ENCODE data around the gene ELF5. TPM values are rescaled to one million over a fixed set of nuclear protein-coding genes. Genes with fewer than 3 reads are reported as not detected.

The ELF5 gene
- polyA plus RNA-seq, 1 experiment, result not detected

DNA sequence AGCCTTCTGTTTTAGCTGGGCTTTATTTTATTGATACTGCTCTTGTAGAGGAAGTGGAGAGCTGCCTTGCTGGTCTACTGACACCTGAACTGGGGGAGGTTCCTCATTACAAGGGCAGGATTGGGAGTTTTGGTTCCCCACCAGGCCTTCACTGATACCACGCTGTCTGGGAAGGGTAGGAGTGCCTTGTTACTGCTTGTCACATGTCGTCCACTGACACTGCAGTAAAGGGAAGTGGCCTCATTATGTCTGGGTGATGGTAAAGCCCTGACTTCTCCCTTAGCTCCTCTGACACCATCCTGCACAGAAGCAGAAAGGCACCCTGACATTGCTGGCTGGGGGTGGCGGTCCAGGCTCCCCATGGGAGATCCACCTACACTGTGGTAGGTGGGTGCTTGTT, 38.7 kb upstream of the ELF5 start:
- POLR2A ChIA-PET, result no interaction called here
- no peak overlapping the region for H3K4me3 ChIP-seq (ENCODE audit: low read depth, low read length)
- no peaks in the 10 kb centered on the region for H3K36me3 ChIP-seq (ENCODE audit: control insufficient read depth, insufficient read depth, low read length)
- H3K27me3 ChIP-seq (ENCODE audit: control insufficient read depth, insufficient read depth, low read length), result peaks cover 10% of the 10 kb centered on the region
- CTCF ChIA-PET, result no interaction called here
- no peak for DNase-seq (ENCODE audit: low read depth)
- TF ChIP-seq, protein P1, sequence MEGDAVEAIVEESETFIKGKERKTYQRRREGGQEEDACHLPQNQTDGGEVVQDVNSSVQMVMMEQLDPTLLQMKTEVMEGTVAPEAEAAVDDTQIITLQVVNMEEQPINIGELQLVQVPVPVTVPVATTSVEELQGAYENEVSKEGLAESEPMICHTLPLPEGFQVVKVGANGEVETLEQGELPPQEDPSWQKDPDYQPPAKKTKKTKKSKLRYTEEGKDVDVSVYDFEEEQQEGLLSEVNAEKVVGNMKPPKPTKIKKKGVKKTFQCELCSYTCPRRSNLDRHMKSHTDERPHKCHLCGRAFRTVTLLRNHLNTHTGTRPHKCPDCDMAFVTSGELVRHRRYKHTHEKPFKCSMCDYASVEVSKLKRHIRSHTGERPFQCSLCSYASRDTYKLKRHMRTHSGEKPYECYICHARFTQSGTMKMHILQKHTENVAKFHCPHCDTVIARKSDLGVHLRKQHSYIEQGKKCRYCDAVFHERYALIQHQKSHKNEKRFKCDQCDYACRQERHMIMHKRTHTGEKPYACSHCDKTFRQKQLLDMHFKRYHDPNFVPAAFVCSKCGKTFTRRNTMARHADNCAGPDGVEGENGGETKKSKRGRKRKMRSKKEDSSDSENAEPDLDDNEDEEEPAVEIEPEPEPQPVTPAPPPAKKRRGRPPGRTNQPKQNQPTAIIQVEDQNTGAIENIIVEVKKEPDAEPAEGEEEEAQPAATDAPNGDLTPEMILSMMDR (IDR thresholded peaks at IDR 0.05; ENCODE audit: insufficient read depth, low read depth, low read length), result no peak

DNA sequence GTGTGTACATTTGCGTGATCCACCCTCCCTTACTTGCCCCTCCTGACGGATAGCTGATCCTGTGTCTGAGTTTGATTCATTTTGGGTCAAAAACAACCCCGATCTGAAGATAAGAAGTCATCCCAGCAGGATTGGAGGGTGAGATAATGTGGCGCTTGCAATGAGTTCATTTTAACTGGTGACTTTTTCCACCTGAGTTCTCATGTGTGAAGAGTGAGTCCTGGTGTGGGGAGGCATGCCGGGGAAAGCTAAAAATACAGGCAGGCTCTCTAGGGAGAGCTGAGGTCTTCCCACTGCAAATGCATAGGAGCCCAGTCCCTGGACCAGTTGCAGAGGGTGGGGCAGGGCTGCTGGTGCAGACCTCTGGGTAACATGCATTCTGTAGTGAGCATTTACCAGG, 35.7 kb upstream of the ELF5 start:
- H3K4me3 ChIP-seq (ENCODE audit: low read depth, low read length), result no peak overlapping the region
- TF ChIP-seq, protein P1 (IDR thresholded peaks at IDR 0.05; ENCODE audit: insufficient read depth, low read depth, low read length), result no peak
- no peak for DNase-seq (ENCODE audit: low read depth)
- CTCF ChIA-PET, result interaction anchor here (1.0 kb wide), 1 partner anchor 37 kb away, joined by 4 read pairs; no protein-coding TSS in a partner anchor
- H3K27me3 ChIP-seq (ENCODE audit: control insufficient read depth, insufficient read depth, low read length), result peaks cover 14% of the 10 kb centered on the region
- POLR2A ChIA-PET, result no interaction called here
- no peaks in the 10 kb centered on the region for H3K36me3 ChIP-seq (ENCODE audit: control insufficient read depth, insufficient read depth, low read length)

DNA sequence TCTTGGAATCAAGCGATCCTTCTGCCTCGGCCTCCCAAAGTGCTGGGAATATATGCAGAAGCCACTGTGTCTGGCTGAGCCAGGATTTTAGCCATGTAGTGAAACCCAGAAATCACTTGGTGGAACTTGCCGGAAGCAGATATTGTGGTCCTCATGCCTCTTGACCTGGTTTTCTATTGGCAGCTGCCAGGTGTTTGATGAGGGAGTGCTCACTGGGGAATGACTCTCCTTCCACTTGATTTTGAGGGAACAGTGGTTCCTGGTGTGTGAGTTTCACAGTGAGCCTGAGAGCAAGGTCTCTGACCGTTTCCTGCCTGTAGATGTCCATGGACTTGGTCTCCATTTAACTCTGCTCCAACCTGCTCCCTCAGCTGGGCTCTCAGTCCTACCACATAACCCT, 34.7 kb upstream of the ELF5 start:
- H3K27me3 ChIP-seq (ENCODE audit: control insufficient read depth, insufficient read depth, low read length), result peaks cover 16% of the 10 kb centered on the region
- no peak for DNase-seq (ENCODE audit: low read depth)
- ChIA-PET POLR2A (no interaction called here), CTCF (interaction anchor here (1.0 kb wide), 1 partner anchor 36 kb away, joined by 4 read pairs; no protein-coding TSS in a partner anchor)
- no peaks in the 10 kb centered on the region for H3K36me3 ChIP-seq (ENCODE audit: control insufficient read depth, insufficient read depth, low read length)
- no peak overlapping the region for H3K4me3 ChIP-seq (ENCODE audit: low read depth, low read length)
- TF ChIP-seq, protein P1 (IDR thresholded peaks at IDR 0.05; ENCODE audit: insufficient read depth, low read depth, low read length), result no peak

DNA sequence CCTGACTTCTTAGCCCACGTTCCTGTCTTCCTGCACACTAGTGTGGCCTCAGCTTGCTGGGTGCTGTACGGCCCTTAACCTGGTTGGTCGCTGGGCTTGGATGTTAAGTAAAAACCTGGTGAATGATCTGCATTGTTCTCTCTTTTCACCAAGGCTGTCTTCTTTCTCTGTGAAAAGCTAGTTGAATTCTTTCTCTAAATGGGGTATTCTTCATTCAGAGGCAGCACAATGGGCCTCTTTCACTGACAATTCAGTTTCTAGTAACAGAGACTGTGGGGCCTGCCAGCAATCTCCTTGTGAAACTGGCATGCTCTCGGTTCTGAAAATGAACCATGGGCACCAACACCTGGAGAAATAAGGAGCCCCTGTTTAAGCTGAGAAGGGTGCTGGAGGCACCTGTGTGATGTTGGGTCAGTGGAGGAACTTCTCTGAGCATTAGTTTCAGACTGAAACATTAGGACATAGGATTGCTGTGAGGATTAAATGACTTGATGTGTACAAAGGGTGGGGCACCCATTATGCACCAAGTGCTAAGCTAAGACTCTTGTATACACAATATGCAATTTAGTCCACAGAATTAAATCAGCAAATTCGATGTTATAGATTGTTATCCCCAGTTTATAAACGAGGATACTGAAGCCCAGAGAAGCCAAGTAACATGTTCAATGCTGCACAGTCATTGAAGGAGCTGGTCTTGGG, 33.1 kb upstream of the ELF5 start:
- Histone ChIP-seq H3K27me3 (ENCODE audit: control insufficient read depth, insufficient read depth, low read length) (peaks cover 10% of the 10 kb centered on the region), H3K4me3 (ENCODE audit: low read depth, low read length) (no peak overlapping the region), H3K36me3 (ENCODE audit: control insufficient read depth, insufficient read depth, low read length) (no peaks in the 10 kb centered on the region)
- ChIA-PET POLR2A (no interaction called here), CTCF (no interaction called here)
- DNase-seq (ENCODE audit: low read depth), result no peak
- TF ChIP-seq, protein P1 (IDR thresholded peaks at IDR 0.05; ENCODE audit: insufficient read depth, low read depth, low read length), result no peak

DNA sequence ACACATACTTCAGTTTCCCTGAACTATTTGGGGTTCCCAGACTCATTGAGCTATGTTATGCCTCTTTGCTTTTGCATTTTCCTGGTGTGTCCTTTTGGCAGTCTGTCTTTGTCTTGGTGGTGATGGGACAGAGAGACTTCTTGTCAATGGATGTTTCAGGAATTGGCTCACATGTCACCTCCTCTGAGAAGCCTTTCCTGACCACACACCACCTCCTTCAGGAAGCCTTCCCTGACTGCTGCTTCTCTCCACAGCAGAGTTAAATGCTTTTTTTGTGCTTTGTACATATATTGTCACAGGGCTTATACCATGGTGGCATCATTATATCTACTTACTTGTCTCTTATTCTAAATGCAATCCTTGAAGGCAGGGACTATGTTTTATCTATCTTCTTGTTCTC, 28.5 kb upstream of the ELF5 start:
- TF ChIP-seq, protein P1 (IDR thresholded peaks at IDR 0.05; ENCODE audit: insufficient read depth, low read depth, low read length), result no peak
- no peak for DNase-seq (ENCODE audit: low read depth)
- Histone ChIP-seq H3K27me3 (ENCODE audit: control insufficient read depth, insufficient read depth, low read length) (peaks cover 22% of the 10 kb centered on the region), H3K4me3 (ENCODE audit: low read depth, low read length) (no peak overlapping the region), H3K36me3 (ENCODE audit: control insufficient read depth, insufficient read depth, low read length) (no peaks in the 10 kb centered on the region)
- POLR2A ChIA-PET, result no interaction called here
- CTCF ChIA-PET, result no interaction called here

All from BJ (cell line).